Anterior cingulate cortex (tissue), 58 donors: ENCODE measurements around the gene MCCD1.
"Not testable (repeated sequence)": the region's sequence is repeated elsewhere in the genome, so short reads cannot be mapped to it uniquely, and the experiment has no call there.

Source experiments
- DNase-seq, 58 donors: peaks; one replicate each; lab custom pipeline; 2025; lab: John Stamatoyannopoulos, UW

The MCCD1 gene

GRCh38 chr6:31509036-31509435 lies 19.7 kb upstream of the MCCD1 start:
- not testable (repeated sequence) for DNase-seq

GRCh38 chr6:31510007-31510406 lies 18.8 kb upstream of the MCCD1 start:
- no peak for DNase-seq

- DNase-seq, result no peak
Measured at GRCh38 chr6:31513456-31514165, 15.2 kb upstream of the MCCD1 start.

- no peak for DNase-seq
Measured at GRCh38 chr6:31521835-31522234, 6.9 kb upstream of the MCCD1 start.

GRCh38 chr6:31525553-31525931 lies 3.2 kb upstream of the MCCD1 start:
- no peak for DNase-seq

GRCh38 chr6:31525932-31526591 lies 2.7 kb upstream of the MCCD1 start:
- DNase-seq, result no peak

- no peak for DNase-seq
Measured at GRCh38 chr6:31528307-31528777, 420 bp upstream of the MCCD1 start.

- no peak for DNase-seq
Measured at GRCh38 chr6:31529329-31530150, 778 bp downstream of the MCCD1 start.

GRCh38 chr6:31530659-31531058 lies 1.9 kb downstream of the MCCD1 start:
- DNase-seq, result no peak

GRCh38 chr6:31531162-31531561 lies 2.4 kb downstream of the MCCD1 start:
- DNase-seq, result no peak

- no peak for DNase-seq
Measured at GRCh38 chr6:31531771-31532643, 3.2 kb downstream of the MCCD1 start.

GRCh38 chr6:31532644-31533454 lies 4.1 kb downstream of the MCCD1 start:
- DNase-seq, result no peak

GRCh38 chr6:31533455-31533841 lies 4.7 kb downstream of the MCCD1 start:
- no peak for DNase-seq

GRCh38 chr6:31534011-31534410 lies 5.2 kb downstream of the MCCD1 start:
- DNase-seq, result no peak

- DNase-seq, result no peak
Measured at GRCh38 chr6:31534521-31535040, 5.8 kb downstream of the MCCD1 start.

- DNase-seq, result no peak
Measured at GRCh38 chr6:31535538-31536324, 7.0 kb downstream of the MCCD1 start.

- peak in 1 of 58 donors; percentile 11 for DNase-seq
Measured at GRCh38 chr6:31538805-31539400, 10.1 kb downstream of the MCCD1 start.

- DNase-seq, result no peak
Measured at GRCh38 chr6:31540640-31541039, 11.9 kb downstream of the MCCD1 start.
